ENCODE measurements around the gene KPNA5. TPM values are rescaled to one million over a fixed set of nuclear protein-coding genes. Genes with fewer than 3 reads are reported as not detected.
"Not testable (repeated sequence)": the region's sequence is repeated elsewhere in the genome, so short reads cannot be mapped to it uniquely, and the experiment has no call there.

The KPNA5 gene
- total RNA-seq, 1 donor from 2014 or later = 8.3 TPM

- intact Hi-C loops (cut with DNase I); DNase-seq; ATAC-seq (ENCODE audit: poor library complexity): not testable (repeated sequence)
Measured at GRCh38 chr6:116692873-116693272, 11.9 kb downstream of the KPNA5 start.

- ATAC-seq (ENCODE audit: poor library complexity); DNase-seq; intact Hi-C loops (cut with DNase I): not testable (repeated sequence)
Measured at GRCh38 chr6:116693275-116693674, 12.3 kb downstream of the KPNA5 start.

GRCh38 chr6:116695401-116695800 lies 14.4 kb downstream of the KPNA5 start:
- no peak for ATAC-seq (ENCODE audit: poor library complexity)
- no peak for DNase-seq
- intact Hi-C loops (cut with DNase I) = no loop called here

GRCh38 chr6:116697480-116697879 lies 16.5 kb downstream of the KPNA5 start:
- DNase-seq (no peak), ATAC-seq (ENCODE audit: poor library complexity) (no peak)
- intact Hi-C loops (cut with DNase I) = no loop called here

- ATAC-seq (ENCODE audit: poor library complexity); DNase-seq; intact Hi-C loops (cut with DNase I): not testable (repeated sequence)
Measured at GRCh38 chr6:116703888-116704287, 22.9 kb downstream of the KPNA5 start.

GRCh38 chr6:116705917-116706316 lies 24.9 kb downstream of the KPNA5 start:
- ATAC-seq (ENCODE audit: poor library complexity) (no peak), DNase-seq (no peak)
- intact Hi-C loops (cut with DNase I) = no loop called here

- DNase-seq (no peak), ATAC-seq (ENCODE audit: poor library complexity) (no peak)
- intact Hi-C loops (cut with DNase I) = no loop called here
Measured at GRCh38 chr6:116714296-116714695, 33.3 kb downstream of the KPNA5 start.

GRCh38 chr6:116714761-116715160 lies 33.8 kb downstream of the KPNA5 start:
- intact Hi-C loops (cut with DNase I) = no loop called here
- DNase-seq = no peak
- no peak for ATAC-seq (ENCODE audit: poor library complexity)

GRCh38 chr6:116726947-116727346 lies 45.9 kb downstream of the KPNA5 start:
- ATAC-seq (ENCODE audit: poor library complexity) = no peak
- no peak for DNase-seq
- intact Hi-C loops (cut with DNase I) = no loop called here

GRCh38 chr6:116730513-116730912 lies 49.5 kb downstream of the KPNA5 start:
- intact Hi-C loops (cut with DNase I) = no loop called here
- no peak for ATAC-seq (ENCODE audit: poor library complexity)

GRCh38 chr6:116737004-116737403 lies 56.0 kb downstream of the KPNA5 start:
- DNase-seq (no peak), ATAC-seq (ENCODE audit: poor library complexity) (no peak)
- intact Hi-C loops (cut with DNase I) = no loop called here

More at GRCh38 chr6:116730513-116730912, 49.5 kb downstream of the KPNA5 start:
- no peak for DNase-seq

GRCh38 chr6:116740486-116740885 lies 59.5 kb downstream of the KPNA5 start:
- intact Hi-C loops (cut with DNase I); ATAC-seq (ENCODE audit: poor library complexity); DNase-seq: not testable (repeated sequence)

GRCh38 chr6:116741571-116741970 lies 60.6 kb downstream of the KPNA5 start:
- DNase-seq (no peak), ATAC-seq (ENCODE audit: poor library complexity) (no peak)
- intact Hi-C loops (cut with DNase I) = no loop called here

GRCh38 chr6:116745176-116745575 lies 64.2 kb downstream of the KPNA5 start:
- DNase-seq = no peak
- intact Hi-C loops (cut with DNase I) = no loop called here
- ATAC-seq (ENCODE audit: poor library complexity) = no peak

- ATAC-seq (ENCODE audit: poor library complexity) = no peak
- no peak for DNase-seq
- intact Hi-C loops (cut with DNase I) = no loop called here
Measured at GRCh38 chr6:116761779-116762178, 80.8 kb downstream of the KPNA5 start.

- ATAC-seq (ENCODE audit: poor library complexity) (no peak), DNase-seq (no peak)
- intact Hi-C loops (cut with DNase I) = no loop called here
Measured at GRCh38 chr6:116762235-116762634, 81.2 kb downstream of the KPNA5 start.

- intact Hi-C loops (cut with DNase I) = no loop called here
- no peak for DNase-seq
- no peak for ATAC-seq (ENCODE audit: poor library complexity)
Measured at GRCh38 chr6:116763048-116763447, 82.0 kb downstream of the KPNA5 start.

GRCh38 chr6:116763906-116764628 lies 83.1 kb downstream of the KPNA5 start:
- intact Hi-C loops (cut with DNase I) = no loop called here
- peak; percentile 45 for ATAC-seq (ENCODE audit: poor library complexity)
- no peak for DNase-seq

- intact Hi-C loops (cut with DNase I) = no loop called here
- DNase-seq = peak; percentile 46
- peak; percentile 54 for ATAC-seq (ENCODE audit: poor library complexity)
Measured at GRCh38 chr6:116764629-116764960, 83.6 kb downstream of the KPNA5 start.

- peak; percentile 89 for ATAC-seq (ENCODE audit: poor library complexity)
- intact Hi-C loops (cut with DNase I) = no loop called here
- peak; percentile 83 for DNase-seq
Measured at GRCh38 chr6:116764961-116765841, 84.2 kb downstream of the KPNA5 start, which contains the start of gene FAM162B. Gene FAM162B (minus strand): TSS chr6:116765719. CDS start chr6:116765576, 143 bp downstream.
